ENCODE results near the gene FOXD2.

Gene FOXD2

DNA sequence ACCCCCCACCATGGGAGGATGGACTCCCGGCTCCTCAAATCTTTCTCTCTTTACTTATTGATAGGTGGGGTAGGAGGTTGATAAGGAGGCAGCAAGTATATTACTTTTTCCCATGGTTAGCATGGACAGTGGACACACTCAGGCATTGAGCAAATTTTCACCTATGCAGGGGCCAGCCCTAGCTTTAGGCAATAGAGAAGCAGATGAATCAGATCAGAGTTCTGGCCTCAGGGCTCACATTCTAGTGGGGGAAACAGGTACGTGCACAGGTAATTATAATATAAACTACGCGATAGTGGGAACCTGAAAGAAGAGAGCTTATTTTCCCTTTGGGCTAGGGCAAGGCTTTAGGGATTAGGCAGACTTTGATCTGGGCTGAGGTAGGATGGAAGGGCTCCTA is 35.3 kb upstream of the FOXD2 start:
- no peak overlapping the region for H3K27ac ChIP-seq (ENCODE audit: insufficient read depth, low read depth, low read length, poor library complexity, severe bottlenecking)
- H3K36me3 ChIP-seq (ENCODE audit: control insufficient read depth, insufficient read depth, low read length): no peaks in the 10 kb centered on the region
- H3K27me3 ChIP-seq (ENCODE audit: control insufficient read depth, insufficient read depth, low read length, poor library complexity, severe bottlenecking): peaks cover 12% of the 10 kb centered on the region
- no peaks in the 10 kb centered on the region for H3K9me3 ChIP-seq (ENCODE audit: control insufficient read depth, low read length)
- WGBS, 2 experiments: 96% methylated on average over 3 of the region's 4 CpGs
- H3K4me1 ChIP-seq (ENCODE audit: control insufficient read depth, insufficient read depth, low read length): no peaks in the 10 kb centered on the region
- H3K4me3 ChIP-seq (ENCODE audit: insufficient read depth, low read depth, low read length): no peak overlapping the region

DNA sequence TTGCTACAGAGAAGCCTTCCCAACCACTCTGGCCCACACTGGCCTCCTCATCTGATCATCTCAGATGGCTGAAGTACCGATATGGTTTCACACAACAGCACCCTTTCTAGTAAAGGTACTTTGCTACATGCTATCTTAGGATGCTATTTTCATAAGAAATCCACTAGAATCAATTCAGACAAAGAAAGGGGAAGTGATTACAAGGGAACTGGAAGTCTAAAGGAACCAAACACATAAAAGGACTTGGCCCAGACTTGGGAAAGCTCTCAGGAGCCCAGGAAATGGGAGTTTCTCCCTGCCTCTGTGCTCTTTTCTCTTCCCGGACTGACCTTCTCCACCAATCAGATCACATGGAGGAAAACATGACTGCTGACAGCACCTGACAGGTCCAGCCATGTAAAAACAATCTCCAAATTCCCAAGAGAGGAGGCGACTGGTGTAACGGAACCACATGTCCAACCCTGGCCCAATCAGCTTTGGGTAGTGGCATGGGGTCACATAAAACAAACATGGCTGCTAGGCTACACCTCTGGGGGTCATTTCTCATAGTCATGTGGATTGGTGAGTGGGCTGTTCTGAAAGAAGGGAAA is 34.4 kb upstream of the FOXD2 start:
- no peak overlapping the region for H3K4me3 ChIP-seq (ENCODE audit: insufficient read depth, low read depth, low read length)
- no peaks in the 10 kb centered on the region for H3K36me3 ChIP-seq (ENCODE audit: control insufficient read depth, insufficient read depth, low read length)
- H3K9me3 ChIP-seq (ENCODE audit: control insufficient read depth, low read length): no peaks in the 10 kb centered on the region
- H3K4me1 ChIP-seq (ENCODE audit: control insufficient read depth, insufficient read depth, low read length): no peaks in the 10 kb centered on the region
- H3K27ac ChIP-seq (ENCODE audit: insufficient read depth, low read depth, low read length, poor library complexity, severe bottlenecking): no peak overlapping the region
- 89 to 91% methylated on average over 4 of the region's 4 CpGs for WGBS, 2 experiments
- H3K27me3 ChIP-seq (ENCODE audit: control insufficient read depth, insufficient read depth, low read length, poor library complexity, severe bottlenecking): peaks cover 12% of the 10 kb centered on the region

DNA sequence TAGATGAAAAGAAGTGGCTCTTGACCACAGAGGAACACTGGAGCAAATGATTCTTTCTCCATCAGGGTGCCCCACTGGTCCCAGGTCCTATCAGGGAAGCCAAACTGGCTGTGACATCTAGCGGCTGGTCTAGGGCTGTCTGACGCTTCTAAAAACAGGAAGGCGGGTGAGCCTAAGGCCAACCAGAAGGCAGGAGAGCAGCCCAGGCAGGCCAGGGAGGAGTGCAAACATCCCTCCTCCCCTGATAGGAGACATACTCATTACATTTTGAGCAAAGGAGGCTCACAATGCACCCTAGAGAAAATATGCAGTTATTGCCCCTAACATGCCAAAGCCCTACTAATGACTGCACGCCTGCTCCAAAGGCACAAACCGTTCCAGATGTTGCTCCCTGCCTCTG is 32.1 kb upstream of the FOXD2 start:
- WGBS, 2 experiments: 77 to 81% methylated on average over 5 of the region's 5 CpGs
- Histone ChIP-seq H3K36me3 (ENCODE audit: control insufficient read depth, insufficient read depth, low read length) (no peaks in the 10 kb centered on the region), H3K9me3 (ENCODE audit: control insufficient read depth, low read length) (no peaks in the 10 kb centered on the region), H3K4me1 (ENCODE audit: control insufficient read depth, insufficient read depth, low read length) (peaks cover 7% of the 10 kb centered on the region), H3K27ac (ENCODE audit: insufficient read depth, low read depth, low read length, poor library complexity, severe bottlenecking) (no peak overlapping the region), H3K27me3 (ENCODE audit: control insufficient read depth, insufficient read depth, low read length, poor library complexity, severe bottlenecking) (peaks cover 9% of the 10 kb centered on the region), H3K4me3 (ENCODE audit: insufficient read depth, low read depth, low read length) (no peak overlapping the region)

DNA sequence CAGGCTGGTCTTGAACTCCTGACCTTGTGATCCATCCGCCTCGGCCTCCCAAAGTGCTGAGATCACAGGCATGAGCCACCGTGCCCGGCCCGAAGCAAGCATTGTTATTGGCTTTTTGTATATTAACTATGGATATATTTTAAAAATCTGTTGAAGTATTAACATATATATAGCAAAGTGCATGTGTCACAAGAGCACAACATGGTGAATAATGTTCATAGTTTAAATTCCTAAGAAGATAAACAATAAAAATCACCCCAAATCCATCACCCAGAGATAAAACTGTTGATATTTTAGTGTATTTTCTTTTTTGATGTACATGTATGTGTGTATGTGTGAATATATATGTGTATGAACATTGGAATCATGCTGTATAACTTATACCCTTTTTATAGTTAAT is 30.9 kb upstream of the FOXD2 start:
- WGBS, 2 experiments: 93 to 94% methylated on average over 2 of the region's 5 CpGs
- Histone ChIP-seq H3K27ac (ENCODE audit: insufficient read depth, low read depth, low read length, poor library complexity, severe bottlenecking) (no peak overlapping the region), H3K4me1 (ENCODE audit: control insufficient read depth, insufficient read depth, low read length) (peaks cover 7% of the 10 kb centered on the region), H3K36me3 (ENCODE audit: control insufficient read depth, insufficient read depth, low read length) (no peaks in the 10 kb centered on the region), H3K4me3 (ENCODE audit: insufficient read depth, low read depth, low read length) (no peak overlapping the region), H3K27me3 (ENCODE audit: control insufficient read depth, insufficient read depth, low read length, poor library complexity, severe bottlenecking) (peaks cover 6% of the 10 kb centered on the region), H3K9me3 (ENCODE audit: control insufficient read depth, low read length) (no peaks in the 10 kb centered on the region)

DNA sequence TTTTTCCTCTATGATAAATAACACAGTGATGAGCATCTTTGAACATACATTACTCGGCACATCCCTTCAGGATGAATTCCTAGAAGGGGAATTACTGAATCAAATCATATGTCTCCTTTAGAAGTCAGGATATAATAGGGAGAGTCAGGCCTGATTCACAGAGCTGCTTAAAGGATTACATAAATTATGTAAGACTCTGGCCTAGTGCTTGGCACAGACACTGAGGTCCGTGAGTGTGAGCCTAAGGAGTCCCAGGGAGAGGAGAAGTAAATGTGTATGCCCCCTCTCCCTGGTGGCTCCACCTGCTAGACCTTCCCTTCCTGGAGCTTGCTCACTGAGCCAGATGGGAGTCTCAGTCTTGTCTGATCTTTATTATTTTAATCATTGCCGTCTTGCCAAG is 30.4 kb upstream of the FOXD2 start:
- Histone ChIP-seq H3K9me3 (ENCODE audit: control insufficient read depth, low read length) (no peaks in the 10 kb centered on the region), H3K4me3 (ENCODE audit: insufficient read depth, low read depth, low read length) (no peak overlapping the region), H3K36me3 (ENCODE audit: control insufficient read depth, insufficient read depth, low read length) (no peaks in the 10 kb centered on the region), H3K4me1 (ENCODE audit: control insufficient read depth, insufficient read depth, low read length) (peaks cover 12% of the 10 kb centered on the region), H3K27me3 (ENCODE audit: control insufficient read depth, insufficient read depth, low read length, poor library complexity, severe bottlenecking) (peaks cover 3% of the 10 kb centered on the region), H3K27ac (ENCODE audit: insufficient read depth, low read depth, low read length, poor library complexity, severe bottlenecking) (no peak overlapping the region)
- 67 to 86% methylated on average over 2 to 3 of the region's 3 CpGs for WGBS, 2 experiments

DNA sequence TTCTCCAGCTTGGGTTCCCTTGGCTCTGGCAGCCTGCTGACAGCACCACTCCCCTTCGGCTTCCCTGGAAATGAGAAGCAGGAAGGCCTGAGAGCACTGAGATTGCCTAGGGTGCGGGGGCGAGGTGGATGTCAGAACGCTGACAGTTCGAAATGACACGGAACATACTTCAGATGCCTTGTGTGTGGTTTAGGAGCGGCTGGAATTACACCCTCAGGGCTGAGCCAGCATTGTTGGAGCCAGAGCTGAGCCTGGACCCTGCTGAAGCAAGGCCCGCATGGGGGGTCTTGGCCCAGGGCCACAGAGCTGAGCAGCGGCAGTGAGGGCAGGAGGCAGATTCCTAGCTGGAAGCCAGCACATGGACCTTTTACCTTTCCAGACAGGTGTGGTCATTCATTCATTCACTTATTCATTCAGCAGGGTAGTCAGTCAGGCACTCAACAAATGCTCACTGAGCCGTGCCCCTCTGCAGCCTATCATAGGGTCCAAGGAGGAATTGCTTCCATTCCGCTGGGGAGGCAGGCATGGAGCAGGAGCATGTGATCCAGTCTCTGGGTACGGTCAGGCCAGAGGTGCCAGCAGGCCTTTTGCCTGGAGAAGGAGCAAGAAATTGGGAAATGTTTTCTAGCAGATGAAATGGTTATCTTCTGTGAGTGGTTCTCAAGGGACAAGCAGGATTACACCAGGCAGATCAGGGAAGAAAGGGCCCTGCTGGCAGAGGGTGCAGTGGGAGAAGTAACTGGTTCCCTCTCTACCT is 28.4 kb upstream of the FOXD2 start:
- Histone ChIP-seq H3K4me1 (ENCODE audit: control insufficient read depth, insufficient read depth, low read length) (peaks cover 12% of the 10 kb centered on the region), H3K4me3 (ENCODE audit: insufficient read depth, low read depth, low read length) (no peak overlapping the region), H3K27ac (ENCODE audit: insufficient read depth, low read depth, low read length, poor library complexity, severe bottlenecking) (no peak overlapping the region), H3K36me3 (ENCODE audit: control insufficient read depth, insufficient read depth, low read length) (no peaks in the 10 kb centered on the region), H3K9me3 (ENCODE audit: control insufficient read depth, low read length) (no peaks in the 10 kb centered on the region), H3K27me3 (ENCODE audit: control insufficient read depth, insufficient read depth, low read length, poor library complexity, severe bottlenecking) (peaks cover 14% of the 10 kb centered on the region)
- WGBS, 2 experiments: 84 to 87% methylated on average over 12 of the region's 12 CpGs

DNA sequence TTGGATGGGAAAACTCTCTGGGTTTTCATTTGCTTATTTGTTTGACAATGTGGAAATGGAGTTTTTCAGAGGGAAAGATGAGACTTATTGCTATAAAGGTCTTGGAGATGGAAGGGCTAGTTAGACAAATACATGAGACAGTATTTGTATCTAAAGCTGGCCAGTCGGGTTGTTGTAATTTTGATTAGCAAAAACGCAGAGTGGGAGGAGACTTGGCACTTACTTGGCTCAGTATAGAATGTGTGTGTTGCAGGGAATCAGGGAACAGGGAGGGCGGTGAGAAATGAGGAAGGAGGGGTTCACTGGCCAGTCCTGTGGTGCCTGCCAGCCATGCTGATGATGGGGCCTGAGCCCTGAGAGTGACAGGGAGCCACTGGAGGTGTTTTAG is 27.8 kb upstream of the FOXD2 start:
- Histone ChIP-seq H3K27me3 (ENCODE audit: control insufficient read depth, insufficient read depth, low read length, poor library complexity, severe bottlenecking) (peaks cover 19% of the 10 kb centered on the region), H3K9me3 (ENCODE audit: control insufficient read depth, low read length) (no peaks in the 10 kb centered on the region), H3K4me1 (ENCODE audit: control insufficient read depth, insufficient read depth, low read length) (peaks cover 12% of the 10 kb centered on the region), H3K36me3 (ENCODE audit: control insufficient read depth, insufficient read depth, low read length) (no peaks in the 10 kb centered on the region), H3K27ac (ENCODE audit: insufficient read depth, low read depth, low read length, poor library complexity, severe bottlenecking) (no peak overlapping the region), H3K4me3 (ENCODE audit: insufficient read depth, low read depth, low read length) (no peak overlapping the region)
- 81% methylated on average over 3 of the region's 3 CpGs for WGBS, 2 experiments

DNA sequence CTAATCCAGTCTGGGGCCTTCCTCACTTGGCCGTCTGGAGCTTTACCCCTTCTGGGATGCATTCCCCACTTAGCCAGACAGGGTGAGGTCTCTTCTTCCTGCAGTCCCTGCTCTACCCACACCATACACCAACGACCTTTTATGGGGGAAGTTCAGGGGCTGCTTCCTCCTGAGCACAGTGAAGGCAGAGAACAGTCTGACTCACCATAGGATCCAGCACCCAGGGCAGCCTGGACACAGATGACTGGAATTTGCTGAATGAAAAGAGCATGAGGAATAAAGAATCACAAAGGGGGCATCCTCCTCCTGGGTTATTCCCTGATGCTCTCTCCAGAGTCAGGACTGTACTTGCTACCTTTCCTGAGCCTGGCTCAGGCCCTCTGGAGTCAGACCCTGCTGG is 26.4 kb upstream of the FOXD2 start:
- Histone ChIP-seq H3K9me3 (ENCODE audit: control insufficient read depth, low read length) (no peaks in the 10 kb centered on the region), H3K27me3 (ENCODE audit: control insufficient read depth, insufficient read depth, low read length, poor library complexity, severe bottlenecking) (peaks cover 33% of the 10 kb centered on the region), H3K4me1 (ENCODE audit: control insufficient read depth, insufficient read depth, low read length) (peaks cover 12% of the 10 kb centered on the region), H3K27ac (ENCODE audit: insufficient read depth, low read depth, low read length, poor library complexity, severe bottlenecking) (no peak overlapping the region), H3K36me3 (ENCODE audit: control insufficient read depth, insufficient read depth, low read length) (no peaks in the 10 kb centered on the region), H3K4me3 (ENCODE audit: insufficient read depth, low read depth, low read length) (no peak overlapping the region)
- WGBS, 2 experiments: 60 to 64% methylated on average over 2 of the region's 2 CpGs

DNA sequence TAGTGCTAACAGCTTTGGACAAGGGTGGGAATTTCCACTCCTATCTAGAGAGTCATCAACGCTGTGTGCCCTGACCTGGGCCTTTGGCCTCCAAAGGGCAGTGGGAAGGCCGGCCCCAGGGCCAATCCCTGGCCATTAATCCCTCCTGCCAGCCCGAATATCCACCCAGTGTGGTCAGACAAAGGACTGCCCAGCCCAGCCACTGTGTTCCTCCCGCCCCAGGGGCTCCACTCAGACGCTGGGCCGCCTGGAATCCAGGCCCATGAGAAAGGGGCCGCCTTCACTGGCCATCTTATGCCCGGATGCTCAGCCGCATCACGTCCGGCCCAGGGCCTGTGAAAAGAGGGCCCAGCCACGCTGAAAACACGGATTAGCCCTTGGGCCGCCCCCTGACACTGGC is 25.4 kb upstream of the FOXD2 start:
- Histone ChIP-seq H3K27me3 (ENCODE audit: control insufficient read depth, insufficient read depth, low read length, poor library complexity, severe bottlenecking) (peaks cover 43% of the 10 kb centered on the region), H3K4me1 (ENCODE audit: control insufficient read depth, insufficient read depth, low read length) (peaks cover 12% of the 10 kb centered on the region), H3K36me3 (ENCODE audit: control insufficient read depth, insufficient read depth, low read length) (no peaks in the 10 kb centered on the region), H3K4me3 (ENCODE audit: insufficient read depth, low read depth, low read length) (no peak overlapping the region), H3K9me3 (ENCODE audit: control insufficient read depth, low read length) (no peaks in the 10 kb centered on the region), H3K27ac (ENCODE audit: insufficient read depth, low read depth, low read length, poor library complexity, severe bottlenecking) (no peak overlapping the region)
- 65 to 67% methylated on average over 14 of the region's 14 CpGs for WGBS, 2 experiments

DNA sequence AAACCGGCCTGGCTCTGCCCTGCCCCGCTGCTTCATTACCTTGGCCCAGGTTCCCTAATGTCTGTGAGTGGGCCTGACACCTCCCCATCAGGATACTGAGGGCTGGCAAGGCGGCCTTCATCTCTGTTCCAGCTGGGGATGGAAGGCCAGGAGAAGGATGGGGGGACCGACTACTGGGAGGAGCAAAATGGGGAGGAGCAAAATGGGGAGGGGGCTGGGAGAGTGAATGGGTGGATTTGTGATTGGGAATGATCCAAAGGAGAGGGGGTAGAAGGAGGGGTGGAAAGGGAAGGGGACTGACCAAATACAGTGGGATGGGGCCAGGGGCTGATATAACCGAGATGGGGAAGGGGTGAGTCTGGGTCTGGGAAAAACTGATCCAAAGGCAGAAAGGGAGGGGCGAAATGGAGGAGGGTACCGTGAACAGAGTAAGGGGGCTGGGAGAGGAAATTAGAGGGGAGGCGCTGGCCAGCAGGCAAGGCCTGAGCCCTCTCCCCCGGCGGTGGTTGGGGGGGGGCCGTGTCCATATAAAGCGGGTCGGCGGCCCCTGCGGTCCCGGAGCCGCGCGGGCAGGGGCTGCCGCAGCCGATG is 22.0 kb upstream of the FOXD2 start, which contains the start of gene FOXE3:
Gene FOXE3, plus strand, starts transcription at position 558 of the 591 bp plus-strand sequence. Its CDS starts 31 bp downstream, at position 589.
- peaks cover 74% of the 10 kb centered on the region for H3K27me3 ChIP-seq (ENCODE audit: control insufficient read depth, insufficient read depth, low read length, poor library complexity, severe bottlenecking)
- H3K36me3 ChIP-seq (ENCODE audit: control insufficient read depth, insufficient read depth, low read length): no peaks in the 10 kb centered on the region
- no peak within 1 kb of the TSS for H3K27ac ChIP-seq (ENCODE audit: insufficient read depth, low read depth, low read length, poor library complexity, severe bottlenecking)
- peak within 1 kb of the TSS; percentile 24 for H3K4me3 ChIP-seq (ENCODE audit: insufficient read depth, low read depth, low read length)
- 17 to 18% methylated on average over 21 of the region's 21 CpGs for WGBS, 2 experiments
- peaks cover 5% of the 10 kb centered on the region for H3K4me1 ChIP-seq (ENCODE audit: control insufficient read depth, insufficient read depth, low read length)
- no peaks in the 10 kb centered on the region for H3K9me3 ChIP-seq (ENCODE audit: control insufficient read depth, low read length)

All from ectodermal cell (in vitro differentiated cells).